ENCODE data around the gene ZNRF3. TPM values are rescaled to one million over a fixed set of nuclear protein-coding genes. Genes with fewer than 3 reads are reported as not detected.
A peak's percentile ranks its signal among the peaks of the same experiment; 100 is the strongest.

The ZNRF3 gene
- total RNA-seq, 4 donors from 2014 or later, result 6.1 to 23.2 (median 12.0) TPM

DNA sequence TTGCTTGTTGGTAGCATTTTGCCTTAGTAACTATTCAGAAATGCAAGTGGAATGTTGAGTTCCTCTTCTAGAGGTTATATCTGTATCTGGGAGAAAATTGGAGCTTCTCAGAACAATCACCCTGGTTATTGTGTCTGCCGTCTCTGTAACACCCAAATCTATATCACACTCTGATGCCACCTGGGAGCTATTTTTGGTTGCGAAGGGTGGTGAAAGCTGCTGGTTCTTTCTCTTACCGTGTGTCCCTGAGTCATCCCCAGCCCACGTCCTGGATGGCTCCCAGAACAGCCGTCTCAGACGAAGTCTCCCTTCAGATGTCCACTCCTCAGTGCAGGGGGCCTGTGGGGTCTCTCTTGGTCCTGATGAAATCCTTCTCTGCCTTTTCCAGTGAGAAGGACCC lies 94.8 kb downstream of the ZNRF3 start:
- H3K36me3 ChIP-seq, result no peaks in the 10 kb centered on the region
- peak overlapping the region; percentile 55 to 61 for H3K27ac ChIP-seq
- H3K4me3 ChIP-seq, result peak overlapping the region in 1 of 2 donors; percentile 23
- DNase-seq, result peak; percentile 25 to 46
- peaks cover 0 to 5% of the 10 kb centered on the region in 2 donors for H3K4me1 ChIP-seq
- intact Hi-C loops (cut with DNase I; ENCODE audit: low total_unique reads), result no loop called here
- no peaks in the 10 kb centered on the region for H3K27me3 ChIP-seq
- no peak for TF ChIP-seq POLR2A (IDR thresholded peaks at IDR 0.05)
- TF ChIP-seq, protein P1, sequence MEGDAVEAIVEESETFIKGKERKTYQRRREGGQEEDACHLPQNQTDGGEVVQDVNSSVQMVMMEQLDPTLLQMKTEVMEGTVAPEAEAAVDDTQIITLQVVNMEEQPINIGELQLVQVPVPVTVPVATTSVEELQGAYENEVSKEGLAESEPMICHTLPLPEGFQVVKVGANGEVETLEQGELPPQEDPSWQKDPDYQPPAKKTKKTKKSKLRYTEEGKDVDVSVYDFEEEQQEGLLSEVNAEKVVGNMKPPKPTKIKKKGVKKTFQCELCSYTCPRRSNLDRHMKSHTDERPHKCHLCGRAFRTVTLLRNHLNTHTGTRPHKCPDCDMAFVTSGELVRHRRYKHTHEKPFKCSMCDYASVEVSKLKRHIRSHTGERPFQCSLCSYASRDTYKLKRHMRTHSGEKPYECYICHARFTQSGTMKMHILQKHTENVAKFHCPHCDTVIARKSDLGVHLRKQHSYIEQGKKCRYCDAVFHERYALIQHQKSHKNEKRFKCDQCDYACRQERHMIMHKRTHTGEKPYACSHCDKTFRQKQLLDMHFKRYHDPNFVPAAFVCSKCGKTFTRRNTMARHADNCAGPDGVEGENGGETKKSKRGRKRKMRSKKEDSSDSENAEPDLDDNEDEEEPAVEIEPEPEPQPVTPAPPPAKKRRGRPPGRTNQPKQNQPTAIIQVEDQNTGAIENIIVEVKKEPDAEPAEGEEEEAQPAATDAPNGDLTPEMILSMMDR (IDR thresholded peaks at IDR 0.05), result no peak
- no peaks in the 10 kb centered on the region for H3K9me3 ChIP-seq

GRCh38 chr22:28978863-28979796 lies 95.8 kb downstream of the ZNRF3 start:
- Histone ChIP-seq H3K36me3 (no peaks in the 10 kb centered on the region), H3K9me3 (no peaks in the 10 kb centered on the region), H3K4me3 (no peak overlapping the region), H3K4me1 (peaks cover 0 to 5% of the 10 kb centered on the region in 2 donors), H3K27ac (peak overlapping the region; percentile 55 to 61), H3K27me3 (no peaks in the 10 kb centered on the region)
- DNase-seq, result no peak
- no peak for TF ChIP-seq POLR2A (IDR thresholded peaks at IDR 0.05)
- TF ChIP-seq, protein P1 (IDR thresholded peaks at IDR 0.05), result no peak
- intact Hi-C loops (cut with DNase I; ENCODE audit: low total_unique reads), result no loop called here

DNA sequence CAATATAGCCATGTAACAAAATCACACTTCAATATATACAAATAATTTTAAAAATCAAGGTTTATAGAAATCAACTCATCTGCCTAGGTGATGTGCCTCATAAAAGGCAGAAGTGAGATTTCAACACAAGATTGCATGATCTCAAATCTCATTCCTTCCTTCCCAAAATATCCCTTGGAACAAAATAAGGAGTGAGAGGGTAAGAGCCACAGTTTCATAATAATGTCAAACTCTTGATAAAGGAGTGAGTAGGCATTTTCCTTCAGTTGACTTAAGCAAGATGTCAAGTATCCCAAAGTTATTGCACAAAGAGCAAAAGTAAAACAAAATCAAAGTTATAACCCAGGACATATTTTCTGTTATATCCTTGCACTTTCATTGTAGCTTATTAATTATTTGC lies 97.0 kb downstream of the ZNRF3 start:
- intact Hi-C loops (cut with DNase I; ENCODE audit: low total_unique reads), result no loop called here
- Histone ChIP-seq H3K27me3 (no peaks in the 10 kb centered on the region), H3K27ac (no peak overlapping the region), H3K36me3 (no peaks in the 10 kb centered on the region), H3K4me3 (no peak overlapping the region), H3K4me1 (peaks cover 0 to 5% of the 10 kb centered on the region in 2 donors), H3K9me3 (no peaks in the 10 kb centered on the region)
- DNase-seq, result no peak
- TF ChIP-seq, protein P1 (IDR thresholded peaks at IDR 0.05), result no peak
- no peak for TF ChIP-seq POLR2A (IDR thresholded peaks at IDR 0.05)

- no peak overlapping the region for H3K4me3 ChIP-seq
- intact Hi-C loops (cut with DNase I; ENCODE audit: low total_unique reads), result no loop called here
- peaks cover 0 to 5% of the 10 kb centered on the region in 2 donors for H3K4me1 ChIP-seq
- no peaks in the 10 kb centered on the region for H3K36me3 ChIP-seq
- no peaks in the 10 kb centered on the region for H3K27me3 ChIP-seq
- no peak for DNase-seq
- H3K9me3 ChIP-seq, result no peaks in the 10 kb centered on the region
- TF ChIP-seq POLR2A (IDR thresholded peaks at IDR 0.05), result no peak
- TF ChIP-seq, protein P1 (IDR thresholded peaks at IDR 0.05), result no peak
- no peak overlapping the region for H3K27ac ChIP-seq
These were observed 98.6 kb downstream of the ZNRF3 start for GRCh38 chr22:28981818-28982499.

DNA sequence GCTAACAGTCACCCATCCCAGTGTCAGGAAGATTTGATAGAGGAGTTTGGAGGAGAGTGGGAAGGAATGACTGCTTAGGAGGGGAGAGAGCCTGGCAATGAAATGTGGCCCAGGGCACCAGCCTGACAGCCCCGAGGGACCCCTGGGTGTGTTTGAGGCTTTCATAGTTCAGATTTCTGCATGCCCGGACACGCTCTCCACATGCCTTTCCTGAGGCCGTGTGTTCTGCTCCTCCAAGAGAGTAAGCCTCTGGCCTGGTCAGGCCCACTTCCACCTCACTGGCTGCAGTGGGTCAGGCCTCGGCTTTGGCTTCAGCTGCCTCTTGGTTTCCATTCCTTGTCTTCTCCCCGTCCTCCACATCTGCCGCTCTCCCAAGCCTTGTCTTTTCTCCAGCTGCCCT lies 99.8 kb downstream of the ZNRF3 start:
- no peak overlapping the region for H3K4me3 ChIP-seq
- no peak for DNase-seq
- no peaks in the 10 kb centered on the region for H3K27me3 ChIP-seq
- H3K27ac ChIP-seq, result no peak overlapping the region
- TF ChIP-seq, protein P1 (IDR thresholded peaks at IDR 0.05), result no peak
- TF ChIP-seq POLR2A (IDR thresholded peaks at IDR 0.05), result no peak
- H3K9me3 ChIP-seq, result no peaks in the 10 kb centered on the region
- peaks cover 0 to 5% of the 10 kb centered on the region in 2 donors for H3K4me1 ChIP-seq
- no peaks in the 10 kb centered on the region for H3K36me3 ChIP-seq
- intact Hi-C loops (cut with DNase I; ENCODE audit: low total_unique reads), result no loop called here

All from uterus (tissue), 4 donors.